GM19240 (cell line): Measurements from ENCODE around the gene CDC6.

Experiments used
- DNase-seq: peaks from one replicate; pipeline ENCODE4 v3.0.0; 2011; ENCODE audit warnings: low spot score; ENCODE audit not compliant: insufficient read length

Gene CDC6

GRCh38 chr17:40351359-40352236 is 63.9 kb downstream of the CDC6 start:
- no peak for DNase-seq

- no peak for DNase-seq
These were observed 64.6 kb downstream of the CDC6 start for GRCh38 chr17:40352237-40352778.

- DNase-seq = no peak
These were observed 65.2 kb downstream of the CDC6 start for GRCh38 chr17:40352779-40353394.
